ENCODE data around the gene PFDN2.
A peak's percentile ranks its signal among the peaks of the same experiment; 100 is the strongest.

Gene PFDN2

DNA sequence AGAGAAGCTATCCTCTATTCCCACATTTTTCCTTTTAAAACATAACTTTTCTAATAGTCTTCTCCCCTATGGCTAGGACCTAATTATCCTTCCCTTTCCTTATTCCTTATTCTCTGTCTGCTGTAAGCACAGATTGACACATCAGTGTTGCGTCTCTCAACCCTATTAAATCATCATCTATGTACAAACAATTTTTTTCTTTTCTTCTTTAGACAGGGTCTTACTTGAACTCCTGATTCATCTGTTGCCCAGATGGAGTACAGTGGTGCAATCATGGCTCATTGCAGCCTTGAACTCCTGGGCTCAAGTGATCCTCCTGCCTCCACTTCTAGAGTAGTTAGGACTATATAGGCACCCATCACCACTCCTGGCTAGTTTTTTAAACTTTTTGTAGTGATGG is 11.4 kb downstream of the PFDN2 start:
- H3K27me3 ChIP-seq (replicated peaks; ENCODE audit: control insufficient read depth, insufficient read depth, low read length, poor library complexity, severe bottlenecking): no peaks in the 10 kb centered on the region
- no peak overlapping the region for H3K4me3 ChIP-seq (ENCODE audit: insufficient read depth, low read depth, low read length, poor library complexity, severe bottlenecking)
- no peak for DNase-seq
- H3K36me3 ChIP-seq (ENCODE audit: control insufficient read depth, insufficient read depth, low read length): peaks cover 16% of the 10 kb centered on the region
- H3K4me1 ChIP-seq (ENCODE audit: control insufficient read depth, insufficient read depth, low read length, poor library complexity, severe bottlenecking): no peaks in the 10 kb centered on the region
- no peak overlapping the region for H3K27ac ChIP-seq (ENCODE audit: insufficient read depth, low read length, poor library complexity, severe bottlenecking)
- no peaks in the 10 kb centered on the region for H3K9me3 ChIP-seq (ENCODE audit: control insufficient read depth, low read length)

DNA sequence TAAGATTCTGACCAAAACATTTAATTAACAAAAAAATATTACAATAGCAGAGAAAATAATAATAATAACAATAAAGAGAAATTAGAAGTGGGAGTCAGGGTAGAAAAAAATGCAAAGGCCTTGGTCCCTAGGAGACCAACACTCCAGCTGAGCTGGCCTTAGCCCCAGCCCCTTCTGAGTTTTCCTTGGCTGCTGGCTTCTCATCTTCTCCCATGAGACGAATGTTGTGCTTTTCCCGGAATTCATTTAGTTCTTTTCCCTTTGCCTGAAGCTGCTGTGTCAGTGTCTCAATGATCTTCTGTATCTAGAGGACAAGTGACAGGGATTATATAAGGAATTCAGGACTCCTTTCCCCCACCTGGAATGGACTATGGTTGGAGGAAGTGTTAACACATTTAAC is 17.3 kb downstream of the PFDN2 start:
- no peak for DNase-seq
- Histone ChIP-seq H3K36me3 (ENCODE audit: control insufficient read depth, insufficient read depth, low read length) (peaks cover 16% of the 10 kb centered on the region), H3K4me3 (ENCODE audit: insufficient read depth, low read depth, low read length, poor library complexity, severe bottlenecking) (no peak overlapping the region), H3K27me3 (replicated peaks; ENCODE audit: control insufficient read depth, insufficient read depth, low read length, poor library complexity, severe bottlenecking) (no peaks in the 10 kb centered on the region), H3K27ac (ENCODE audit: insufficient read depth, low read length, poor library complexity, severe bottlenecking) (no peak overlapping the region), H3K9me3 (ENCODE audit: control insufficient read depth, low read length) (no peaks in the 10 kb centered on the region), H3K4me1 (ENCODE audit: control insufficient read depth, insufficient read depth, low read length, poor library complexity, severe bottlenecking) (no peaks in the 10 kb centered on the region)

DNA sequence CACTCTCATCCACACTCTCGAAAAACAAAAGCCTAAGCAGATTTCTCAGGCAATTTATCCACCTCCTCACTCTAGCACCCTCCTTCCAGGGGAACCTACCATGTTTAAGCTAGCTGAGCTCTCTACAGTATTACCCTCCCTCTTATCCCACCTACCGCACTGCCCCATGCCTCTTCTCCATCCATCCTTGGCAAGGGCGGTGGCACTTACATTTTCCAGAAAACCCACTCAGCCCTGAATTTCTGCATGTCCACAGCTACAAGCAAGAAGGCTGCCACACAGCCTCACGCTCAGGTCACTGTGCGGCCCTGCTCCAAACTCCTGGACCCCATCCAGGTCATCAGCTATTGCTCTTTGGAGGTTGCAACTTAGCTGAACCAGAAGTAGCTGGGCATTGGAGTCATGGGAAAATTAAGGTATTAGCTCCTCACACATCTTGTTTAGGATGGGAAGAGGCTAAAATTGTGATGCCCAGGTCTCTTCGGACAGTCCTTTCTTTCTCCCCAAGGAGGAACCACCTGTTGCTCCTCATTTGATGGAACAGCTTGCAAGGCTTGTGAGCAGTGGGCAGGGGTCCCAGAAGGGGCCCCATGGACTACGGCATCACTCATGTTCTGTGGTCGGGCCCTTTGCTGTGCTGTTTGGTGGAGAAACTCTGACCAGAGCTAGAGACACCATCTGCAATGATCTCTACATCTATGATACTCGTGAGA is 18.6 kb downstream of the PFDN2 start:
- H3K4me3 ChIP-seq (ENCODE audit: insufficient read depth, low read depth, low read length, poor library complexity, severe bottlenecking): no peak overlapping the region
- H3K9me3 ChIP-seq (ENCODE audit: control insufficient read depth, low read length): no peaks in the 10 kb centered on the region
- no peaks in the 10 kb centered on the region for H3K4me1 ChIP-seq (ENCODE audit: control insufficient read depth, insufficient read depth, low read length, poor library complexity, severe bottlenecking)
- DNase-seq: no peak
- H3K36me3 ChIP-seq (ENCODE audit: control insufficient read depth, insufficient read depth, low read length): peaks cover 16% of the 10 kb centered on the region
- H3K27ac ChIP-seq (ENCODE audit: insufficient read depth, low read length, poor library complexity, severe bottlenecking): no peak overlapping the region
- H3K27me3 ChIP-seq (replicated peaks; ENCODE audit: control insufficient read depth, insufficient read depth, low read length, poor library complexity, severe bottlenecking): no peaks in the 10 kb centered on the region

DNA sequence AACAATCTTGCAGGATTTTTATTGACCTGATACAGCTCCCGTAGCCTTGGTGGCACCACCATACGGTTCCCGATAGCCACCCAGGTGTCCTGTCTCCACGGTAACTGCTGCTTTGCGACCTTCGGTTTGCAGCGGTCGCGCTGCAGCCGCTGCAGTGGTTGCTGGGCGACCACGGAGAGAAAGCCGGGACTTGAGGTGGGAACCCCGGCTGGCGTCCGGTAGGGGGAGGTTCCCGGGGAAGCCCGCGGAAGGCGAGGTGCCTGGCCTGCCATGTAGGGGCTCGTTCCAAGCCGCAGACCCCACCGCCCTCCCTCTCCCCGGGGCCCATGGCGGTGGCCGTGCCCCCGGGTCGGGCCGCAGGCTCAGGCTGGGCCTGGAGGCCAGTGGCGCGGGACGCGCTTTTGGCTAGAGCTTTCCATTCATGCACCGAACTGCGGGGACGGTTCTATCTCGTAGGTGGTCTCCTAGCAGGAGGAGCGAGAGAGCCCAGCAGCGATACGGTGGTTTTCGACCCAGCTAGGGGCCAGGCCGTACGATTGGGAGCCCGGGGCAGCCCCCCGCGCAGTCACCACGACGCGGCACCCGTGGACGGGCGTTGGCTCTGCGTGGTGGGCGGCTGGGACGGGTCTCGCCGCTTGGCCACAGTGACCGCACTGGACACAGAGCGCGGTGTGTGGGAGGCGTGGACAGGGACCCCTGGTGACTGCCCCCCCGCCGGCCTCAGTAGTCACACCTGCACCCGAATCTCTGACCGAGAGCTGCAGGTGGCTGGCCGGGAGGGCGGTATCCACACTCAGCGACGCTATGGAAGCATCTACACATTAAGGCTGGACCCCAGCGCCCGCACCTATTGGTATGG is 19.4 kb downstream of the PFDN2 start, which contains the start of gene KLHDC9:
Gene KLHDC9, plus strand, starts transcription at position 152 of the 859 bp plus-strand sequence. Its CDS starts 175 bp downstream, at position 327.
- peak; percentile 59 to 71 (median 60) for DNase-seq
- peaks cover 16% of the 10 kb centered on the region for H3K36me3 ChIP-seq (ENCODE audit: control insufficient read depth, insufficient read depth, low read length)
- H3K4me1 ChIP-seq (ENCODE audit: control insufficient read depth, insufficient read depth, low read length, poor library complexity, severe bottlenecking): no peaks in the 10 kb centered on the region
- H3K27ac ChIP-seq (ENCODE audit: insufficient read depth, low read length, poor library complexity, severe bottlenecking): peak within 1 kb of the TSS; percentile 70
- no peaks in the 10 kb centered on the region for H3K27me3 ChIP-seq (replicated peaks; ENCODE audit: control insufficient read depth, insufficient read depth, low read length, poor library complexity, severe bottlenecking)
- peak within 1 kb of the TSS; percentile 59 for H3K4me3 ChIP-seq (ENCODE audit: insufficient read depth, low read depth, low read length, poor library complexity, severe bottlenecking)
- H3K9me3 ChIP-seq (ENCODE audit: control insufficient read depth, low read length): no peaks in the 10 kb centered on the region

DNA sequence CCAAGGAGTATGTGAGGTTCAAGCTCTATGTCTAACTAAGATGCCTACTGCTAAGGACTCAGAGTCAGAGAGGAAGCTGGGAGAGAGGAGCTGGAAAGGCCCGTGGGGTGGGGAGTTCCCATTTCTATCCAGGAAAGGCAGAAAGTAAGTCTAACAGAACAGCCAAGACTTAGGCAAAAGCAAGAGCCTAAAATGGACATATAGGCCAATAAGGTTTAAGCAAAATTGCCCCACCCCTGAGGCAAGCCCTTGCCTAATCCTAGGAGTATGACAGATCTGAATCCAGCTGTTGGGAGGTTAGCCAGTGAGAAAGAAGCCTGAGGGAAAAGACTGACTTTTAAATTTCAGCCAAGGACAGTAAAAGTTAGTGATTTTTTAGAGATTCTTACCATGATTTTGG is 21.3 kb downstream of the PFDN2 start:
- H3K27me3 ChIP-seq (replicated peaks; ENCODE audit: control insufficient read depth, insufficient read depth, low read length, poor library complexity, severe bottlenecking): no peaks in the 10 kb centered on the region
- H3K9me3 ChIP-seq (ENCODE audit: control insufficient read depth, low read length): no peaks in the 10 kb centered on the region
- H3K36me3 ChIP-seq (ENCODE audit: control insufficient read depth, insufficient read depth, low read length): peaks cover 5% of the 10 kb centered on the region
- H3K4me1 ChIP-seq (ENCODE audit: control insufficient read depth, insufficient read depth, low read length, poor library complexity, severe bottlenecking): no peaks in the 10 kb centered on the region
- H3K4me3 ChIP-seq (ENCODE audit: insufficient read depth, low read depth, low read length, poor library complexity, severe bottlenecking): no peak overlapping the region
- no peak overlapping the region for H3K27ac ChIP-seq (ENCODE audit: insufficient read depth, low read length, poor library complexity, severe bottlenecking)
- DNase-seq: no peak

DNA sequence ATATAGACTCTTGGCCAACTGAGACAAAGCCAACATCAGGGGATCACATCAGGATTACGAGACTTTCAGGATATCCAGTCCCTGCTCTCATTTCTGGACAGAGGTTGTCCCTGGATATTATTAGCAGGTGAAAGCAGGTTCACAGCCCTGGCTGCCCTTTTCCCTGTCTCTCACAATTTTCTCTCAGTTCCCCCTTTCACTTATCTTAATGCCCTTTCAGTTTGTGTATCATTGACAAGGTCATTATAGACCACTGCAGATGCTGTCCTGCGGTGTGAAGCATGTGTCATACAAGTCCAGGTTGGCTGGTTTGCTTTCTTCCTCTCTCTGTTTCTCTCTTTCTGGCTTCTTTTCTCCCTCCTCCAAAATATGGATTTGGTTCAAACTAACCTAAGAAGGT is 21.8 kb downstream of the PFDN2 start:
- DNase-seq: no peak
- H3K9me3 ChIP-seq (ENCODE audit: control insufficient read depth, low read length): no peaks in the 10 kb centered on the region
- peaks cover 3% of the 10 kb centered on the region for H3K36me3 ChIP-seq (ENCODE audit: control insufficient read depth, insufficient read depth, low read length)
- H3K4me1 ChIP-seq (ENCODE audit: control insufficient read depth, insufficient read depth, low read length, poor library complexity, severe bottlenecking): no peaks in the 10 kb centered on the region
- no peak overlapping the region for H3K4me3 ChIP-seq (ENCODE audit: insufficient read depth, low read depth, low read length, poor library complexity, severe bottlenecking)
- no peak overlapping the region for H3K27ac ChIP-seq (ENCODE audit: insufficient read depth, low read length, poor library complexity, severe bottlenecking)
- H3K27me3 ChIP-seq (replicated peaks; ENCODE audit: control insufficient read depth, insufficient read depth, low read length, poor library complexity, severe bottlenecking): no peaks in the 10 kb centered on the region

DNA sequence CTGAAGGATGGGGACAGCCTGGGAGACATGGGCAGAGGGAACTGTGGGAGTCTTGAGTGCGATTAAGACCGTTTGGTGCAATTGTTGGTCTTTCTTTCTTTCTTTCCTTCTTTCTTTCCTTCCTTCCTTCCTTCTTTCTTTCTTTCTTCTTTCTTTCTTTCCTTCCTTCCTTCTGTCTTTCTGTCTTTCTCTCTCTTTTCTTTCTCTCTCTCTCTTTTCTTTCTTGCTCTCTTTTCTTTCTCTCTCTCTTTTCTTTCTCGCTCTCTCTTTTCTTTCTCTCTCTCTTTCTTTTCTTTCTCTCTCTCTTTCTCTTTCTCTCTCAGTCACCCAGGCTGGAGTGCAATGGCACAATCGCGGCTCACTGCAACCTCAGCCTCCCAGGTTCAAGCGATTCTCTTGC is 22.6 kb downstream of the PFDN2 start:
- Histone ChIP-seq H3K27me3 (replicated peaks; ENCODE audit: control insufficient read depth, insufficient read depth, low read length, poor library complexity, severe bottlenecking) (no peaks in the 10 kb centered on the region), H3K4me1 (ENCODE audit: control insufficient read depth, insufficient read depth, low read length, poor library complexity, severe bottlenecking) (no peaks in the 10 kb centered on the region), H3K36me3 (ENCODE audit: control insufficient read depth, insufficient read depth, low read length) (peaks cover 3% of the 10 kb centered on the region), H3K4me3 (ENCODE audit: insufficient read depth, low read depth, low read length, poor library complexity, severe bottlenecking) (no peak overlapping the region), H3K9me3 (ENCODE audit: control insufficient read depth, low read length) (no peaks in the 10 kb centered on the region), H3K27ac (ENCODE audit: insufficient read depth, low read length, poor library complexity, severe bottlenecking) (no peak overlapping the region)
- no peak for DNase-seq

DNA sequence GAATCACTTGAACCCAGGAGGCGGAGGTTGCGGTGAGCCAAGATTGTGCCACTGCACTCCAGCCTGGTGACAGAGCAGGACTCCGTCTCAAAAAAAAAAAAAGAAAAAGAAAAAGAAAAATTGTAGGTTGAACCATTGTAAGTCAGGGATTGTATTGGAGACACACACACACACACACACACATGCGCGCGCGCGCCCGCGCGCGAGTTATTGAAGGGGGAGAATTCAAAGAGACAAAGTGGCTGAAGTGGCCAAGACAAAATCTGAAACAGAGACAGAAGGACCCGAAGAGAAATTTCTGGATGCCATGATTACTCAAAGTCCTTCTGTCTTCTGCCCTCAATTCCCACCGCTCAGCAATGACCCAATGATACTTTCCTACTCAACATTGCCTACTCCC is 23.4 kb downstream of the PFDN2 start:
- no peak for DNase-seq
- no peaks in the 10 kb centered on the region for H3K9me3 ChIP-seq (ENCODE audit: control insufficient read depth, low read length)
- no peak overlapping the region for H3K27ac ChIP-seq (ENCODE audit: insufficient read depth, low read length, poor library complexity, severe bottlenecking)
- H3K4me3 ChIP-seq (ENCODE audit: insufficient read depth, low read depth, low read length, poor library complexity, severe bottlenecking): no peak overlapping the region
- no peaks in the 10 kb centered on the region for H3K4me1 ChIP-seq (ENCODE audit: control insufficient read depth, insufficient read depth, low read length, poor library complexity, severe bottlenecking)
- peaks cover under 1% of the 10 kb centered on the region for H3K36me3 ChIP-seq (ENCODE audit: control insufficient read depth, insufficient read depth, low read length)
- H3K27me3 ChIP-seq (replicated peaks; ENCODE audit: control insufficient read depth, insufficient read depth, low read length, poor library complexity, severe bottlenecking): no peaks in the 10 kb centered on the region

DNA sequence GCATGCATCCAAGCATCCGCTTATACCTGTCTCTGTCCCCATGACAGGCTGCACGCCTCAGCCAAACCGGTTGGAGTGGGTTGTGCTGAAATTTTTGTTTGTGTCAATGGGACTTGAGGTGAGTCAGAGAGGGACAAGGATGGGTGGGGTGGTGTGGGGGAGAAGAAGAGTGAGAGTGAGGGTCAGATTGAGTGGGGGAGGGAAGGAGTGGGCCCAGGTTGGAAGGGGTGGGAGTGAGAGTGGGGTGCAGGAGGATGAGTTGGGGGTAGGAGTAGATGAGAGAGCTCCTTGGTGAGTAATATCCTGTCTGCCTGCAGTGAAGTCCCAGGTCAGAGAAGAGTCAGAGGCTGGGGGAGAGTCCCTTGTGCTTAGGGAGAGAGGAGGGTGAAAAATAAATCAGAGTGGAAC is 25.2 kb downstream of the PFDN2 start:
- Histone ChIP-seq H3K4me1 (ENCODE audit: control insufficient read depth, insufficient read depth, low read length, poor library complexity, severe bottlenecking) (no peaks in the 10 kb centered on the region), H3K9me3 (ENCODE audit: control insufficient read depth, low read length) (no peaks in the 10 kb centered on the region), H3K27ac (ENCODE audit: insufficient read depth, low read length, poor library complexity, severe bottlenecking) (no peak overlapping the region), H3K36me3 (ENCODE audit: control insufficient read depth, insufficient read depth, low read length) (no peaks in the 10 kb centered on the region), H3K4me3 (ENCODE audit: insufficient read depth, low read depth, low read length, poor library complexity, severe bottlenecking) (no peak overlapping the region), H3K27me3 (replicated peaks; ENCODE audit: control insufficient read depth, insufficient read depth, low read length, poor library complexity, severe bottlenecking) (no peaks in the 10 kb centered on the region)
- DNase-seq: no peak

Measured in effector memory CD4-positive, alpha-beta T cell (primary cell).